ENCODE data around the gene PBX3. TPM values are rescaled to one million over a fixed set of nuclear protein-coding genes. Genes with fewer than 3 reads are reported as not detected.
A peak's percentile ranks its signal among the peaks of the same experiment; 100 is the strongest.

PBX3 gene
- total RNA-seq, 6 experiments from 2014 or later: 13.0 to 20.2 (median 15.0) TPM

GRCh38 chr9:125885405-125886034, 138.3 kb downstream of the PBX3 start:
- WGBS (ENCODE audit: insufficient coverage, low coverage, low lambda C conversion rate, missing lambda C conversion rate): 84% methylated on average over 5 of the region's 5 CpGs
- Histone ChIP-seq H3K4me1 (peaks cover 0 to 6% (median 0%) of the 10 kb centered on the region in 4 donors), H3K27ac (no peak overlapping the region), H3K4me3 (no peak overlapping the region), H3K9me3 (no peaks in the 10 kb centered on the region), H3K27me3 (no peaks in the 10 kb centered on the region), H3K36me3 (no peaks in the 10 kb centered on the region)
- TF ChIP-seq POLR2A (IDR thresholded peaks at IDR 0.05) (no peak), CTCF (IDR thresholded peaks at IDR 0.05) (no peak)
- intact Hi-C loops (cut with DNase I): no loop called here
- no peak for ATAC-seq
- no peak for DNase-seq

GRCh38 chr9:125886365-125886764, 139.2 kb downstream of the PBX3 start:
- WGBS (ENCODE audit: insufficient coverage, low coverage, low lambda C conversion rate, missing lambda C conversion rate): 73% methylated on average over 3 of the region's 3 CpGs
- TF ChIP-seq POLR2A (IDR thresholded peaks at IDR 0.05) (no peak), CTCF (IDR thresholded peaks at IDR 0.05) (no peak)
- H3K4me1 ChIP-seq: peaks cover 0 to 7% (median 0%) of the 10 kb centered on the region in 4 donors

GRCh38 chr9:125887172-125887571, 140.0 kb downstream of the PBX3 start:
- peaks cover 0 to 7% (median 0%) of the 10 kb centered on the region in 4 donors for H3K4me1 ChIP-seq

More at GRCh38 chr9:125886365-125886764, 139.2 kb downstream of the PBX3 start:
- H3K27me3 ChIP-seq: no peaks in the 10 kb centered on the region
- no peak for DNase-seq
- H3K36me3 ChIP-seq: no peaks in the 10 kb centered on the region
- no peak overlapping the region for H3K4me3 ChIP-seq
- no peak for ATAC-seq
- intact Hi-C loops (cut with DNase I): no loop called here
- H3K27ac ChIP-seq: no peak overlapping the region
- H3K9me3 ChIP-seq: no peaks in the 10 kb centered on the region

GRCh38 chr9:125888211-125888610, 141.0 kb downstream of the PBX3 start:
- TF ChIP-seq POLR2A (IDR thresholded peaks at IDR 0.05) (no peak), CTCF (IDR thresholded peaks at IDR 0.05) (no peak)
- DNase-seq (no peak), ATAC-seq (no peak)
- WGBS (ENCODE audit: insufficient coverage, low coverage, low lambda C conversion rate, missing lambda C conversion rate): 86% methylated on average over 7 of the region's 7 CpGs
- Histone ChIP-seq H3K9me3 (no peaks in the 10 kb centered on the region), H3K27ac (no peak overlapping the region), H3K4me3 (no peak overlapping the region), H3K27me3 (no peaks in the 10 kb centered on the region), H3K36me3 (no peaks in the 10 kb centered on the region), H3K4me1 (peaks cover 0 to 7% (median 0%) of the 10 kb centered on the region in 4 donors)
- intact Hi-C loops (cut with DNase I): no loop called here

More at GRCh38 chr9:125887172-125887571, 140.0 kb downstream of the PBX3 start:
- Histone ChIP-seq H3K9me3 (no peaks in the 10 kb centered on the region), H3K4me3 (no peak overlapping the region), H3K36me3 (no peaks in the 10 kb centered on the region), H3K27ac (no peak overlapping the region), H3K27me3 (no peaks in the 10 kb centered on the region)
- no peak for TF ChIP-seq POLR2A (IDR thresholded peaks at IDR 0.05)
- no peak for TF ChIP-seq CTCF (IDR thresholded peaks at IDR 0.05)
- peak in 1 of 4 donors; percentile 44 for ATAC-seq
- WGBS (ENCODE audit: insufficient coverage, low coverage, low lambda C conversion rate, missing lambda C conversion rate): 63% methylated on average over 2 of the region's 2 CpGs
- no peak for DNase-seq
- intact Hi-C loops (cut with DNase I): no loop called here
